ENCODE results near the gene APBA3.

Gene APBA3

GRCh38 chr19:3788996-3789778, 27.7 kb upstream of the APBA3 start:
- peak in 1 of 3 experiments; percentile 20 for DNase-seq (ENCODE audit: low read depth in 2 of 3, low spot score in 2 of 3)

- DNase-seq (ENCODE audit: low read depth in 2 of 3, low spot score in 2 of 3) = no peak
Observed at GRCh38 chr19:3785938-3786824, 24.7 kb upstream of the APBA3 start, which contains the start of gene MATK. Gene MATK (minus strand): TSS chr19:3786381. CDS start chr19:3785135, 1,246 bp downstream.

- DNase-seq (ENCODE audit: low read depth in 2 of 3, low spot score in 2 of 3) = no peak
Observed at GRCh38 chr19:3785451-3785937, 24.0 kb upstream of the APBA3 start.

GRCh38 chr19:3784607-3785450, 23.3 kb upstream of the APBA3 start:
- no peak for DNase-seq (ENCODE audit: low read depth in 2 of 3, low spot score in 2 of 3)

- no peak for DNase-seq (ENCODE audit: low read depth in 2 of 3, low spot score in 2 of 3)
Observed at GRCh38 chr19:3783660-3784584, 22.4 kb upstream of the APBA3 start.

- no peak for DNase-seq (ENCODE audit: low read depth in 2 of 3, low spot score in 2 of 3)
Observed at GRCh38 chr19:3782903-3783302, 21.4 kb upstream of the APBA3 start.

- DNase-seq (ENCODE audit: low read depth in 2 of 3, low spot score in 2 of 3) = no peak
Observed at GRCh38 chr19:3782330-3782729, 20.8 kb upstream of the APBA3 start.

GRCh38 chr19:3781603-3782002, 20.1 kb upstream of the APBA3 start:
- no peak for DNase-seq (ENCODE audit: low read depth in 2 of 3, low spot score in 2 of 3)

- DNase-seq (ENCODE audit: low read depth in 2 of 3, low spot score in 2 of 3) = no peak
Observed at GRCh38 chr19:3780786-3781304, 19.4 kb upstream of the APBA3 start.

GRCh38 chr19:3778899-3779723, 17.6 kb upstream of the APBA3 start:
- no peak for DNase-seq (ENCODE audit: low read depth in 2 of 3, low spot score in 2 of 3)

- DNase-seq (ENCODE audit: low read depth in 2 of 3, low spot score in 2 of 3) = no peak
Observed at GRCh38 chr19:3778104-3778867, 16.8 kb upstream of the APBA3 start.

GRCh38 chr19:3776479-3777040, 15.1 kb upstream of the APBA3 start:
- no peak for DNase-seq (ENCODE audit: low read depth in 2 of 3, low spot score in 2 of 3)

- no peak for DNase-seq (ENCODE audit: low read depth in 2 of 3, low spot score in 2 of 3)
Observed at GRCh38 chr19:3775831-3776230, 14.3 kb upstream of the APBA3 start.

GRCh38 chr19:3775374-3775711, 13.9 kb upstream of the APBA3 start:
- no peak for DNase-seq (ENCODE audit: low read depth in 2 of 3, low spot score in 2 of 3)

GRCh38 chr19:3774621-3775373, 13.3 kb upstream of the APBA3 start:
- DNase-seq (ENCODE audit: low read depth in 2 of 3, low spot score in 2 of 3) = no peak

- no peak for DNase-seq (ENCODE audit: low read depth in 2 of 3, low spot score in 2 of 3)
Observed at GRCh38 chr19:3773814-3774515, 12.5 kb upstream of the APBA3 start.

Data from activated CD8-positive, alpha-beta memory T cell treated with anti-CD3 and anti-CD28 coated beads for 48 hours (primary cell).